ENCODE results near the gene GPR68. TPM values are rescaled to one million over a fixed set of nuclear protein-coding genes. Genes with fewer than 3 reads are reported as not detected.

Gene GPR68
- total RNA-seq, 3 donors from 2014 or later (not counting 1 experiment from before 2014, with no cell fraction given) = 7.6 to 24.0 (median 15.7) TPM

DNA sequence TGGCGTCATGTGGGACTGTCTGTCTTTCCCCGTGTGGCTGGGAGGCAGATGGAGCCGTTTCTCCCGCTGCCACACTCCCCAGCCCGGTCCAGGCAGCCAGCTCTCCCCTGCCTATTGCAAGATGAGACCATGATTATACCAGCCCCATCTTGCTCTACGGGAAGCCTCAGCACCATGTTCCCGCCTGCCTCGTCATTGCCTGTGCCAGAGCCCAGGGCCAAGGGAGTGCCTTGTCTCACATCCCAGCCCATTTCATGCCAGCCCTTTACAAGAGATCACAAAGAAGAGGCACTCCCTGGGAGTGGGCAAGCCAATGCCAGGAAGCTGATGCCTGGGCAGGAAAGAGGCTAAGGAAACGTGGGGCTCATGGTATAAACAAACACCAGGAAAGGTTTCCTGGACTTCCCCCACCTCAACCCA is 23.9 kb downstream of the GPR68 start:
- Mint-ChIP-seq H3K4me1 (peaks cover 40 to 51% of the 10 kb centered on the region in 2 donors), H3K36me3 (peaks cover 7% of the 10 kb centered on the region)
- peaks cover 28% of the 10 kb centered on the region for H3K36me3 ChIP-seq (ENCODE audit: control insufficient read depth, insufficient read depth, low read length)

GRCh38 chr14:91219517-91220389 is 24.8 kb downstream of the GPR68 start:
- peak overlapping the region in 1 of 2 donors; percentile 83 for H3K27ac Mint-ChIP-seq
- no peaks in the 10 kb centered on the region for H3K9me3 ChIP-seq (ENCODE audit: control insufficient read depth, insufficient read depth, low read length)
- peaks cover 7% of the 10 kb centered on the region for H3K36me3 Mint-ChIP-seq
- H3K4me1 ChIP-seq (ENCODE audit: control insufficient read depth, insufficient read depth, low read length) = peaks cover 34% of the 10 kb centered on the region
- DNase-seq (no peak), ATAC-seq (no peak)
- H3K27me3 Mint-ChIP-seq (ENCODE audit: low read depth in 2 of 2) = no peaks in the 10 kb centered on the region
- no peak overlapping the region for H3K4me3 ChIP-seq (ENCODE audit: low read length)
- H3K36me3 ChIP-seq (ENCODE audit: control insufficient read depth, insufficient read depth, low read length) = peaks cover 34% of the 10 kb centered on the region
- H3K4me3 Mint-ChIP-seq = no peak overlapping the region
- H3K27me3 ChIP-seq (ENCODE audit: control insufficient read depth, insufficient read depth, low read length) = no peaks in the 10 kb centered on the region
- intact Hi-C loops (cut with micrococcal nuclease) = no loop called here
- 95% methylated on average over 13 of the region's 13 CpGs for WGBS (ENCODE audit: insufficient coverage)
- H3K27ac ChIP-seq (ENCODE audit: low read length) = no peak overlapping the region
- no peaks in the 10 kb centered on the region for H3K9me3 Mint-ChIP-seq
- TF ChIP-seq CTCF (IDR thresholded peaks at IDR 0.05) = no peak
- peaks cover 34 to 45% of the 10 kb centered on the region in 2 donors for H3K4me1 Mint-ChIP-seq

More for the DNA sequence above, 23.9 kb downstream of the GPR68 start:
- no peak overlapping the region for H3K27ac ChIP-seq (ENCODE audit: low read length)
- TF ChIP-seq CTCF (IDR thresholded peaks at IDR 0.05) = no peak
- Mint-ChIP-seq H3K27ac (peak overlapping the region in 1 of 2 donors; percentile 83), H3K4me3 (no peak overlapping the region), H3K9me3 (no peaks in the 10 kb centered on the region), H3K27me3 (ENCODE audit: low read depth in 2 of 2) (no peaks in the 10 kb centered on the region)
- WGBS (ENCODE audit: insufficient coverage) = 98% methylated on average over 9 of the region's 9 CpGs
- peaks cover 42% of the 10 kb centered on the region for H3K4me1 ChIP-seq (ENCODE audit: control insufficient read depth, insufficient read depth, low read length)
- H3K4me3 ChIP-seq (ENCODE audit: low read length) = no peak overlapping the region
- intact Hi-C loops (cut with micrococcal nuclease) = no loop called here
- DNase-seq (no peak), ATAC-seq (no peak)
- H3K9me3 ChIP-seq (ENCODE audit: control insufficient read depth, insufficient read depth, low read length) = no peaks in the 10 kb centered on the region
- H3K27me3 ChIP-seq (ENCODE audit: control insufficient read depth, insufficient read depth, low read length) = no peaks in the 10 kb centered on the region

- Mint-ChIP-seq H3K36me3 (peaks cover 5% of the 10 kb centered on the region), H3K4me1 (peaks cover 29 to 33% of the 10 kb centered on the region in 2 donors), H3K9me3 (no peaks in the 10 kb centered on the region), H3K27me3 (ENCODE audit: low read depth in 2 of 2) (no peaks in the 10 kb centered on the region), H3K4me3 (no peak overlapping the region), H3K27ac (no peak overlapping the region)
- intact Hi-C loops (cut with micrococcal nuclease) = no loop called here
- Histone ChIP-seq H3K36me3 (ENCODE audit: control insufficient read depth, insufficient read depth, low read length) (peaks cover 37% of the 10 kb centered on the region), H3K27me3 (ENCODE audit: control insufficient read depth, insufficient read depth, low read length) (no peaks in the 10 kb centered on the region), H3K4me3 (ENCODE audit: low read length) (no peak overlapping the region), H3K4me1 (ENCODE audit: control insufficient read depth, insufficient read depth, low read length) (peaks cover 19% of the 10 kb centered on the region), H3K27ac (ENCODE audit: low read length) (no peak overlapping the region), H3K9me3 (ENCODE audit: control insufficient read depth, insufficient read depth, low read length) (no peaks in the 10 kb centered on the region)
- ATAC-seq (no peak), DNase-seq (no peak)
- TF ChIP-seq CTCF (IDR thresholded peaks at IDR 0.05) = no peak
- WGBS (ENCODE audit: insufficient coverage) = 72% methylated on average over 4 of the region's 4 CpGs
Measured at GRCh38 chr14:91218014-91218413, 26.5 kb downstream of the GPR68 start.
